NOMO-1 treated with dmso at 0.1 percent for 144 hours (cell line): ENCODE results near the gene MACROD2.
"Not testable (repeated sequence)": the region's sequence is repeated elsewhere in the genome, so short reads cannot be mapped to it uniquely, and the experiment has no call there.

ENCODE experiments used
- DNase-seq: peaks from one replicate; lab custom pipeline; 2025; ENCODE audit not compliant: unreplicated experiment; lab: John Stamatoyannopoulos, UW

Gene MACROD2

GRCh38 chr20:13995086-13995665, at the start of gene MACROD2:
MACROD2 (plus strand) TSS chr20:13995516.
- DNase-seq = peak; percentile 94

DNA sequence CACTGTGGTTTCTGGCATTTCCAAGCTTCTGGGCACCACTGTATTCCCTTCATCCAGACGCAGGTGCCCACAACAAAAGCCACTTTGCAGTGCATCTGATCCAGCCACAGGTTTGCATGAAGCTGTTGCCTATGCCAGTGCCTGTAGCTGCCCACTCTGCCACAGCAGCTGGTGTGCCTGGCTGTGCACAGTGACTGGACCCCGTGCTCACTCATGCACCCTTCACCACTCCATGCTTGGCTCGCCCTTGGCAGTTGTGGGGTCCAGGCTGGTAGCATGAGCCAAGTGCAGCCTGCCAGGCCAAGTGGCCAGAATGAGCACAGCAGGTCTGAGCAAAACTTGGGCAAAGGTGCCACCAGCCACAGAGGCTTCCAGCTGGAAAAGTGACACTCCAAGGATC, 47.6 kb upstream of the MACROD2 start:
- no peak for DNase-seq

GRCh38 chr20:13953227-13953626, 42.1 kb upstream of the MACROD2 start:
- DNase-seq = no peak

- no peak for DNase-seq
Measured at GRCh38 chr20:13960119-13960518, 35.2 kb upstream of the MACROD2 start.

- DNase-seq = no peak
Measured at GRCh38 chr20:13960525-13960924, 34.8 kb upstream of the MACROD2 start.

GRCh38 chr20:13984211-13984610, 11.1 kb upstream of the MACROD2 start:
- no peak for DNase-seq

GRCh38 chr20:13990465-13990864, 4.9 kb upstream of the MACROD2 start, which contains the start of gene SEL1L2:
SEL1L2 (minus strand) TSS chr20:13990614; CDS start chr20:13990534, 80 bp downstream.
- DNase-seq = no peak

- no peak for DNase-seq
Measured at GRCh38 chr20:13991311-13991710, 4.0 kb upstream of the MACROD2 start.

- not testable (repeated sequence) for DNase-seq
Measured at GRCh38 chr20:13991955-13992354, 3.4 kb upstream of the MACROD2 start.

- DNase-seq = peak; percentile 14
Measured at GRCh38 chr20:13995841-13996240, 525 bp downstream of the MACROD2 start.

DNA sequence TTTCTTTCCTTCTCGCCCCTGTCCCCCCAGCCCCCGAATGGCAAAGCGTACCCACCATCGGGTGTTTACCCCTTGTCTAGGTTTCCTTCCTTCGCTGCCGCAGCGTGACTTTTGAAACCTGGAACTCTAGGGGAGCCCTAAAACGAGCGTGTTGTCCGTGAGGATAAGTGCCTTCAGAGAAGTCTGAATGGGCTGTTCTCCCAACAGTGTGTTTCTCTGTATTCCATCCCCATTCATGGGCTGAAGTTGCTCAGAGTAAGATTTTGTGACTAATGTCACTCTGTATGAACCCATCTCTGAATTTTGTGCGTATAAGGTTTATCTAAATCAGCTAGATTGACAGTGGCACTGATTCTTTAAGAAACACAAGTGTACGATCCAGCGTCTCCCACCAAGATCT, 949 bp downstream of the MACROD2 start:
- no peak for DNase-seq

GRCh38 chr20:14000917-14001316, 5.6 kb downstream of the MACROD2 start:
- no peak for DNase-seq

DNA sequence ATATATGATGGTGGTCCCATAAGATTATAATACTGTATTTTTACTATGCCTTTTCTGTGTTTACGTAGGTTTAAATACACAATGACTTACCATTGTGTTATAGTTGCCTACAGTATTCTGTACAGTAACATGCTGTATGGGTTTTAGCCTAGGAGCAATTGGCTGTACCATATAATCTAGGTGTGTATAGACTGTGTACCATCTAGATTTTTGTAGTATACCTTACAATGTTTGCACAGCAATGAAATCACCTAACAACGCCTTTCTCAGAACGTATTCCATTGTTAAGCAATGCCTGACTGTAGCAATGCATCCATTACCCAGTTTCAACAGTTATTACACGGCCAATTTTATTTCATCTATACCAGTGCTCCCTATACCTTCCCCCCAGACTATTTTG, 10.7 kb downstream of the MACROD2 start:
- no peak for DNase-seq

- no peak for DNase-seq
Measured at GRCh38 chr20:14009208-14009607, 13.9 kb downstream of the MACROD2 start.

- no peak for DNase-seq
Measured at GRCh38 chr20:14012671-14013070, 17.4 kb downstream of the MACROD2 start.

DNA sequence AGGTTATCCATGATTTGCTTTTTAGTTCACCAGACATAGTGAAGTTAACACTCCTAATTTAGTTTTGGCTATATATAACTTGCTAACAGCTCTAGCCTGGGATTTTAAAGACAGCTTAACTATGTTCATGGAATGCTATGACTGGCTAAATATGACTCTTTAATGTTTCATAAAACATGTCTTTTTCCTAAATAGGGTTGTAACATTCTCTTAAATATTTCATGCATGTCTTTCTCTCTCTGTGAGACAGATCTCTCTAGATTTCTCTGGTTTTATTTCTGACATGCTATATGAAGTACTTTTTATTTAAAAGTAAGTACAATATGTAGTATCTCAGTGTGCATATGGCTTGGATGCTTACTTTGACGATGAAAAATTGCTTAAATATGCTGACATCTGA, 35.7 kb downstream of the MACROD2 start:
- no peak for DNase-seq

DNA sequence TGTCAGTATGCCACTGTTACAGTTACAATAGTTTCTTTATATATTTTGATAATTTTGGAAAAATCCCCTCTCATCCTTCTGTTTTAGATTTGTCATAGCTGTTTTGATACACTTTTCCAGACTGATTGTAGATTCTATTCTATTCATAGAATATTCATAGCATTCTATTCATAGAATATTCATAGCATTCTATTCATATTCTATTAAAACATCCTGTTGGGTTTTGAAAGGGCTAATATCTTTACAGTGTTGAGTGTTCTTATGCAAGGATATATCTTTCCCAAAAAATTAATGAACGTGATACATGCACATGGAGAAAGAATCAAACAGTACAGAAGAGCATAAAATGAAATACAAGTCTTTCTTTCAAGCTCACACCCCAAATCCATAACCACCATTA, 38.0 kb downstream of the MACROD2 start:
- no peak for DNase-seq

GRCh38 chr20:14036567-14036966, 41.3 kb downstream of the MACROD2 start:
- no peak for DNase-seq

- not testable (repeated sequence) for DNase-seq
Measured at GRCh38 chr20:14044712-14045276, 49.5 kb downstream of the MACROD2 start.

DNA sequence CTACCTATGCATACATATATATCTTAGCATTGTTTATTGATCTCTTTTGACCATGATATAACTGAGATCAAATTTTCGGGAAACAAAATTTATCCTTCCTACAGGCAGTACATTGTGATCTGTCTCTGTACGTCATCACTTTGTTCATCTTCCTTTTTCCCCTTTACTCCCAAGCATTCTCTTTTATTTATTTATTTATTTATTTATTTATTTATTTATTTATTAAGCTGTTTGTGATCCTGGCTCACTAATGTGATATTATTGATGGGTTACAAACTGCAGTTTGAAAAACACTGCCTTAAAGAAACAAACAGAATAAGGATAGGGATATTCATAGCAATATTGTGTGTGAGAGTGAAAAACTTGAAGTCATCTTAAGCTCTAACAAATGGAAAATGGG, 51.2 kb downstream of the MACROD2 start:
- no peak for DNase-seq

- no peak for DNase-seq
Measured at GRCh38 chr20:14049111-14049510, 53.8 kb downstream of the MACROD2 start.

- DNase-seq = no peak
Measured at GRCh38 chr20:14051454-14051853, 56.1 kb downstream of the MACROD2 start.

DNA sequence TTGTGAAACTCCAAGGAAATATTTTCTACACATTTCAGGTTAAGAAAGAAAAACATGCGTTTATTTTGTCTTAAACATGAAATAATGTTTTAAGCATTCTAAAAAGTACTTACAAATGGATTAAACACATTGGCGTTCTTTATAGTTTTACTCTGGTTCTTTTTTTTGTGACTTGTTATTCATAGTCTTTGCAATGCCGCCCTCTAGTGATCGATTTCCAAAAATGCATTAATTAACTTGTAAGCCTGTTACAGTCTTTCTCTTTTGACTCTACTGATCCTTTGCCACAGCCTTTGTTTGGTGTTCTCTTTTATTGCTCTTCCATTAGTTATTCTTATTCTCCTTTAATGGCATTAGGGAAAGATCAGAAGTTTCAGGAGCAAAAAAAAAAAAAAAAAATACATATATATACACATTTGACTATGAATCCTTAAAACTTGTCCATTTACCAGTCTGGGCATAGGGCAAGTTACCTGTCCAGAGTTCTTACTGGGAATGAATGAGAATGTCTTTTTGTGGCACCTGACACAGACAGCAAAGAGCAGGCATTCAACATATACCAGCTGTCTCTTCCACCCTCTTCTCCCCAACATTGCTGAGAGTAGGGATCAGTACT, 59.9 kb downstream of the MACROD2 start:
- DNase-seq = peak; percentile 20
